Liver (tissue), 9 donors: ENCODE data around the gene CACNA2D1. TPM values are rescaled to one million over a fixed set of nuclear protein-coding genes. Genes with fewer than 3 reads are reported as not detected.

ENCODE experiments used
- DNase-seq: peaks from one replicate; pipeline ENCODE4 v3.0.0-alpha.2; 2017; ENCODE audit warnings: low spot score
- H3K27ac ChIP-seq, 2 donors: one replicate each; pipeline ENCODE4 v1.7.0; 2013; ENCODE audit warnings: inconsistent platforms in 2 of 2, low read length in 2 of 2, control low read depth in 1 of 2, low read depth in 1 of 2, mild to moderate bottlenecking in 1 of 2
- H3K27me3 ChIP-seq, 4 donors: one replicate each; pipeline versions ENCODE4 v1.6.1 to v1.7.0; 2013; ENCODE audit warnings: low read length in 3 of 4, inconsistent platforms in 1 of 4, mild to moderate bottlenecking in 1 of 4, moderate library complexity in 1 of 4; ENCODE audit not compliant: control insufficient read depth in 4 of 4, insufficient read depth in 4 of 4
- H3K36me3 ChIP-seq, 4 donors: one replicate each; pipeline versions ENCODE4 v1.6.1 to v1.7.0; 2013; ENCODE audit warnings: low read length in 3 of 4, mild to moderate bottlenecking in 3 of 4, low read depth in 1 of 4, moderate library complexity in 1 of 4; ENCODE audit not compliant: control insufficient read depth in 4 of 4, insufficient read depth in 3 of 4
- H3K4me1 ChIP-seq, 4 donors: one replicate each; pipeline versions ENCODE4 v1.6.1 to v1.7.0; 2013; ENCODE audit warnings: low read length in 3 of 4, mild to moderate bottlenecking in 3 of 4, moderate library complexity in 1 of 4; ENCODE audit not compliant: control insufficient read depth in 4 of 4, insufficient read depth in 4 of 4
- H3K4me3 ChIP-seq, 3 donors: one replicate each; pipeline versions ENCODE4 v1.6.1 to v1.7.0; 2013; ENCODE audit warnings: low read length in 3 of 3, control low read depth in 1 of 3, low read depth in 1 of 3, mild to moderate bottlenecking in 1 of 3
- H3K9ac ChIP-seq, 2 donors: one replicate each; pipeline ENCODE4 v1.7.0; 2013; ENCODE audit warnings: low read length in 2 of 2, mild to moderate bottlenecking in 2 of 2, moderate library complexity in 2 of 2, control low read depth in 1 of 2, low read depth in 1 of 2
- H3K9me3 ChIP-seq, 4 donors: one replicate each; pipeline versions ENCODE4 v1.6.1 to v1.7.0; 2013; ENCODE audit warnings: low read length in 3 of 4; ENCODE audit not compliant: control insufficient read depth in 4 of 4
- ATF3 ChIP-seq: IDR thresholded peaks from 2 replicates; pipeline ENCODE4 v1.6.1; 2016; ENCODE audit warnings: antibody characterized with exemption
- CTCF ChIP-seq: fragments of 150-350 bp; IDR thresholded peaks from 2 replicates; pipeline ENCODE4 v1.5.1; 2017; ENCODE audit warnings: improper control_type of control experiment, low read depth, low read length; ENCODE audit not compliant: missing input control
- FOXA1 ChIP-seq: IDR thresholded peaks from 2 replicates; pipeline ENCODE4 v1.6.1; 2016; ENCODE audit warnings: antibody characterized with exemption
- HNF4A ChIP-seq, 2 donors: conservative IDR thresholded peaks; 2 replicates each; pipeline ENCODE4 v1.6.1; 2016; ENCODE audit warnings: antibody characterized with exemption in 2 of 2, mild to moderate bottlenecking in 2 of 2
- JUND ChIP-seq, 2 donors: IDR thresholded peaks; 2 replicates each; pipeline ENCODE4 v1.6.1; 2016; ENCODE audit warnings: antibody characterized with exemption in 2 of 2
- MAX ChIP-seq: IDR thresholded peaks from 2 replicates; pipeline ENCODE4 v1.6.1; 2016; ENCODE audit warnings: antibody characterized with exemption
- REST ChIP-seq: IDR thresholded peaks from 2 replicates; pipeline ENCODE4 v1.6.1; 2016; ENCODE audit warnings: antibody characterized with exemption, mild to moderate bottlenecking
- RXRA ChIP-seq, 2 donors: IDR thresholded peaks; 2 replicates each; pipeline ENCODE4 v1.6.1; 2017 to 2018; ENCODE audit warnings: antibody characterized with exemption in 2 of 2, mild to moderate bottlenecking in 1 of 2
- SP1 ChIP-seq: IDR thresholded peaks from 2 replicates; pipeline ENCODE4 v1.6.1; 2018; ENCODE audit warnings: antibody characterized with exemption, mild to moderate bottlenecking
- TAF1 ChIP-seq: conservative IDR thresholded peaks from 2 replicates; pipeline ENCODE4 v1.6.1; 2016; ENCODE audit warnings: antibody characterized with exemption, mild to moderate bottlenecking
- YY1 ChIP-seq: IDR thresholded peaks from 2 replicates; pipeline ENCODE4 v1.6.1; 2016; ENCODE audit warnings: antibody characterized with exemption, mild to moderate bottlenecking
- ZBTB33 ChIP-seq: IDR thresholded peaks from 2 replicates; pipeline ENCODE4 v1.6.1; 2016; ENCODE audit warnings: antibody characterized with exemption
- WGBS: extraction: QIAGEN DNeasy Blood & Tissue Kit; methylation state at CpG from one replicate; pipeline ENCODE4 v1.1.7; 2013; 5-methylcytosine and 5-hydroxymethylcytosine counted together
- polyA plus RNA-seq, 2 donors: library from polyadenylated mRNA; stranded (reverse) in 1 of 2; unstranded in 1 of 2; fragments of 200-250 nt in 1 of 2; fragments of >200 nt in 1 of 2; fragmentation: Nextera tagmentation in 1 of 2; extraction: Ambion mirVana in 1 of 2; gene quantifications; one replicate each; pipeline versions ENCODE4 v1.2.1 to v1.2.3, GENCODE V29; 2013 to 2015
- total RNA-seq, 2 donors: library from RNA; depleted of rRNA; stranded (reverse); fragments of >200 nt; gene quantifications; one replicate each; pipeline ENCODE4 v1.2.3, GENCODE V29; 2014
- donor health status: healthy.
- donor health status: healthy.
- donor health status: healthy.
- donor health status: healthy.
- donor health status: healthy.

The CACNA2D1 gene
- total and polyA plus RNA-seq, 4 donors: 0.42 to 2.3 (median 0.94) TPM

- Histone ChIP-seq H3K27ac (no peak overlapping the region), H3K4me3 (no peak overlapping the region), H3K36me3 (no peaks in the 10 kb centered on the region), H3K27me3 (no peaks in the 10 kb centered on the region), H3K9ac (no peak overlapping the region), H3K9me3 (no peaks in the 10 kb centered on the region), H3K4me1 (no peaks in the 10 kb centered on the region)
- no peak for DNase-seq
- WGBS: 83% methylated on average over 2 of the region's 2 CpGs
- TF ChIP-seq ATF3: no peak
Measured at GRCh38 chr7:82005056-82005455, 438.5 kb downstream of the CACNA2D1 start.

GRCh38 chr7:81993186-81993585 is 450.4 kb downstream of the CACNA2D1 start:
- TF ChIP-seq JUND (IDR thresholded peaks at IDR 0.05) (no peak), REST (no peak), ATF3 (no peak), HNF4A (conservative IDR thresholded peaks at IDR 0.05) (no peak), RXRA (IDR thresholded peaks at IDR 0.05) (no peak)
- no peaks in the 10 kb centered on the region for H3K36me3 ChIP-seq

GRCh38 chr7:81990395-81990794 is 453.2 kb downstream of the CACNA2D1 start:
- DNase-seq: no peak
- Histone ChIP-seq H3K9ac (no peak overlapping the region), H3K9me3 (no peaks in the 10 kb centered on the region), H3K36me3 (no peaks in the 10 kb centered on the region), H3K27ac (no peak overlapping the region), H3K4me1 (no peaks in the 10 kb centered on the region), H3K27me3 (peaks cover 0 to 3% (median 0%) of the 10 kb centered on the region in 4 donors), H3K4me3 (no peak overlapping the region)
- TF ChIP-seq FOXA1: no peak
- no peak for TF ChIP-seq JUND (IDR thresholded peaks at IDR 0.05)
- TF ChIP-seq ZBTB33: no peak
- TF ChIP-seq MAX: no peak
- no peak for TF ChIP-seq RXRA (IDR thresholded peaks at IDR 0.05)
- TF ChIP-seq YY1: no peak
- TF ChIP-seq TAF1: no peak
- no peak for TF ChIP-seq ATF3
- no peak for TF ChIP-seq CTCF
- no peak for TF ChIP-seq HNF4A (conservative IDR thresholded peaks at IDR 0.05)
- TF ChIP-seq SP1: no peak
- 70% methylated on average over 2 of the region's 2 CpGs for WGBS

More at GRCh38 chr7:81993186-81993585, 450.4 kb downstream of the CACNA2D1 start:
- Histone ChIP-seq H3K27me3 (peaks cover 0 to 3% (median 0%) of the 10 kb centered on the region in 4 donors), H3K4me1 (no peaks in the 10 kb centered on the region), H3K9me3 (no peaks in the 10 kb centered on the region), H3K27ac (no peak overlapping the region), H3K9ac (no peak overlapping the region), H3K4me3 (no peak overlapping the region)
- DNase-seq: no peak
